Activated CD4-positive, alpha-beta T cell treated with anti-CD3 and anti-CD28 coated beads, Interleukin-2, amount 50 U/mL, for 1 hour (primary cell): ENCODE measurements around the gene TTC21B.
"Not testable (repeated sequence)": the region's sequence is repeated elsewhere in the genome, so short reads cannot be mapped to it uniquely, and the experiment has no call there.

Experiments used
- DNase-seq: peaks from one replicate; pipeline ENCODE4 v3.0.0-alpha.2; 2020

TTC21B gene

GRCh38 chr2:165877565-165878550 is 75.7 kb downstream of the TTC21B start:
- no peak for DNase-seq

- DNase-seq = no peak
These were observed 76.9 kb downstream of the TTC21B start for GRCh38 chr2:165876712-165877111.

GRCh38 chr2:165876269-165876668 is 77.3 kb downstream of the TTC21B start:
- DNase-seq = no peak

GRCh38 chr2:165874445-165875039 is 79.0 kb downstream of the TTC21B start:
- no peak for DNase-seq

- DNase-seq = no peak
These were observed 81.3 kb downstream of the TTC21B start for GRCh38 chr2:165872101-165872791.

GRCh38 chr2:165871025-165871424 is 82.6 kb downstream of the TTC21B start:
- no peak for DNase-seq

GRCh38 chr2:165870346-165870745 is 83.2 kb downstream of the TTC21B start:
- no peak for DNase-seq

- no peak for DNase-seq
These were observed 85.4 kb downstream of the TTC21B start for GRCh38 chr2:165868211-165868610.

- DNase-seq = no peak
These were observed 89.3 kb downstream of the TTC21B start for GRCh38 chr2:165864296-165864695.

GRCh38 chr2:165863810-165864261 is 89.7 kb downstream of the TTC21B start:
- DNase-seq = no peak

GRCh38 chr2:165861083-165861482 is 92.5 kb downstream of the TTC21B start:
- not testable (repeated sequence) for DNase-seq

GRCh38 chr2:165859723-165860122 is 93.9 kb downstream of the TTC21B start:
- not testable (repeated sequence) for DNase-seq

- no peak for DNase-seq
These were observed 95.7 kb downstream of the TTC21B start for GRCh38 chr2:165857876-165858275.

- DNase-seq = no peak
These were observed 101.2 kb downstream of the TTC21B start for GRCh38 chr2:165852394-165852793.

- no peak for DNase-seq
These were observed 106.6 kb downstream of the TTC21B start for GRCh38 chr2:165847001-165847400.

- DNase-seq = no peak
These were observed 107.5 kb downstream of the TTC21B start for GRCh38 chr2:165846056-165846455.

- no peak for DNase-seq
These were observed 109.4 kb downstream of the TTC21B start for GRCh38 chr2:165844216-165844615.

- no peak for DNase-seq
These were observed 110.2 kb downstream of the TTC21B start for GRCh38 chr2:165843351-165843750.

- no peak for DNase-seq
These were observed 113.1 kb downstream of the TTC21B start for GRCh38 chr2:165840333-165840958.

- DNase-seq = no peak
These were observed 114.0 kb downstream of the TTC21B start for GRCh38 chr2:165839610-165840009.

GRCh38 chr2:165837122-165837521 is 116.5 kb downstream of the TTC21B start:
- DNase-seq = no peak

GRCh38 chr2:165835363-165835762 is 118.2 kb downstream of the TTC21B start:
- DNase-seq = no peak

GRCh38 chr2:165833156-165833555 is 120.4 kb downstream of the TTC21B start:
- DNase-seq = no peak
